Medulla oblongata (tissue), 1 donor: ENCODE data around the gene CPPED1.
A peak's percentile ranks its signal among the peaks of the same experiment; 100 is the strongest.
"Not testable (repeated sequence)": the region's sequence is repeated elsewhere in the genome, so short reads cannot be mapped to it uniquely, and the experiment has no call there.

Experiments
- DNase-seq: peaks from one replicate; pipeline ENCODE4 v3.0.0-alpha.2; 2015; ENCODE audit errors: extremely low spot score

Gene CPPED1

DNA sequence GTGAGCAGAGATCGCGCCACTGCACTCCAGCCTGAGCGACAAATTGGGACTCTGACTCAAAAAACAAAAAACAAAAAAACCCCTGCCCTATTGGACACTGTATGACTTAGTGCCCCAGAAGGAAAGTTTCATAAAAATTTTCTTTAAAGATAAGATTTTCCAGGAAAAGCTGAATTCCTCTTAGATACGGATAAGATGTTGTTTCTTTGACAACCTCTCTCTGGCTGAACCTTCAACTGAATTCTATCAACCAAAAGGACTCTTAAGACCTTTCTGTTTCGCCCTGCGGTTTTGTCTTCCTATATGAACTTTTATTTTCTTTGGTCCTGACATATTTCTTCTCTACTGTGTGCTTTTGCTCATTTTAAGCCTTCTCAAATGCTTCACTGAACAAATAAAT is 35.8 kb downstream of the CPPED1 start:
- DNase-seq = no peak

DNA sequence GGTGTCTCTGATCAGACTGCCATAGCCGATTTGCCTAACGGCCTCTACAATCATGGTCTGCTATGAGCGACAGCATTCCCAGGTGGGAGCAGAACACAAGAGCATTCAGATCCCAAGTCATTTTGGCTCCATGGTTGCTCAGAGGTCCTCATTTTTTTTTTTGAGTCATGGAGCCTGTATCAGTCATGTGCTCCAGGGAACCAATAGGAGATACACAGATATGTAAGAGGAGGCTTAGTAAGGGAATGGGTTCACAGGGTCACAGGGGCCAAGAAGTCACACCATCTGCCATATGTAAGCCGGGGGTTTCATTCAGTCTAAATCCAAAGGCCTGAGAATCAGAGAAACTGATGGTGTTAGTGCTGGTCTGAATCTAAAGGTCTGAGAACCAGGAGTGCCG is 36.8 kb downstream of the CPPED1 start:
- no peak for DNase-seq

DNA sequence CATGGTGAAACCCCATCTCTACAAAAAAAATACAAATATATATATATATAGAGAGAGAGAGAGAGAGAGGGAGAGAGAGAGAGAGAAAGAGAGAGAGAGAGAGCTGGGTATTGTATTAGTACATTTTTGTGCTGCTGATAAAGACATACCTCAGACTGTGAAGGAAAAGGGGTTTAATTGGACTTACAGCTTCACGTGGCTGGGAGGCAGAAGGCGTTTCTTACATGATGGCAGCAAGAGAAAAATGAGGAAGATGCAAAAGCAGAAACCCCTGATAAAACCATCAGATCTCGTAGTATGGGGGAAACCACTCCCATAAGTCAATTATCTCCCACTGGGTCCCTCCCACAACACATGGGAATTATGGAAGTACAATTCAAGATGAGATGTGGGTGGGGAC is 37.5 kb downstream of the CPPED1 start:
- DNase-seq = not testable (repeated sequence)

DNA sequence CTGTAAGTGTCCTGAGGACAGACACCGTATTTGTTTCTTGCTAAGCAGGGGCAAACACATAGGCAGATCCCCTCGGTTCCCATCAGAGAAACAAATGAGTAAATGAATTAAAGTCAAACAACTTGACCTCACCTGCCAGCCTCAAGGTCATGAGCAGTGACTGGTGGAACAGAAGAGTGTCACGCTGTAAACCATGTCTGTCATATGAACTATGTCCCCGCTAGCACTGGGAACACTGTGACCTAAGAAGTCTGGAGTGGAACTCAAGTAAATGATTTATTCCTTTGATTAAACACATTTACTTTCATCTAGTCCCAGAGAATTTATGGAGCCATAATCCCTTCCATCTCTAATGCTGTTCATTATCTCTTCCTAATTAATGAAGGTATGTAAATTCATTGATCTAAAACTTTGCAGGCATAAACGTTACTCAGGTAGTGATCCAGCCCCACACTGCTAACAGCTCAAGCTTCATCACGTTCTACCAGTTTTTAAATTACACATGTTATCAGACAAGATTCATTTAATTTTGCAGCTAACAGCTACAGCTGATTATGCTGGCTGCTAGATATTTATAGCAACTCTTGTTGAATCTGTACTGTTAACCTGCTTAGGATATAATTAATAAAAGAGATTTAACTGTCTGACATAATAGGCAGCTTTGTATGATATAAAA is 38.7 kb downstream of the CPPED1 start:
- no peak for DNase-seq

DNA sequence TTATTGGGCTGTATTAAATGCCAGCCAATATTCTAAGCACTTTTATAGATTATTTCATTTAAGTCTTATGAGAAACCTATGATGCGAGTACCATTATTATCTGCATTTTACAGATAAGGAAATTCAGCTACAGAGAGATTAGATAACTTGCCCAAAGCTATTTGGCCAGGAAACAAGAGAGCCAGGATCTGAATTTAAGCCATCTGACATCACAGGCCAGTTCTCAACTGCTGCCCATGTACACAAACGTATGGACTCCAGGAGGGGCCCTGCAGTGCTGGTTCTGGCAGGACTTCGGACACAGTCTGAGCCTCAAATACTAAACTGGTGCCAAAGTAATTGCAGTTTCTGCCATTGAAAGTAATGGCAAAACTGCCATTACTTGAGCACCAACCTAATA is 40.2 kb downstream of the CPPED1 start:
- DNase-seq = no peak

DNA sequence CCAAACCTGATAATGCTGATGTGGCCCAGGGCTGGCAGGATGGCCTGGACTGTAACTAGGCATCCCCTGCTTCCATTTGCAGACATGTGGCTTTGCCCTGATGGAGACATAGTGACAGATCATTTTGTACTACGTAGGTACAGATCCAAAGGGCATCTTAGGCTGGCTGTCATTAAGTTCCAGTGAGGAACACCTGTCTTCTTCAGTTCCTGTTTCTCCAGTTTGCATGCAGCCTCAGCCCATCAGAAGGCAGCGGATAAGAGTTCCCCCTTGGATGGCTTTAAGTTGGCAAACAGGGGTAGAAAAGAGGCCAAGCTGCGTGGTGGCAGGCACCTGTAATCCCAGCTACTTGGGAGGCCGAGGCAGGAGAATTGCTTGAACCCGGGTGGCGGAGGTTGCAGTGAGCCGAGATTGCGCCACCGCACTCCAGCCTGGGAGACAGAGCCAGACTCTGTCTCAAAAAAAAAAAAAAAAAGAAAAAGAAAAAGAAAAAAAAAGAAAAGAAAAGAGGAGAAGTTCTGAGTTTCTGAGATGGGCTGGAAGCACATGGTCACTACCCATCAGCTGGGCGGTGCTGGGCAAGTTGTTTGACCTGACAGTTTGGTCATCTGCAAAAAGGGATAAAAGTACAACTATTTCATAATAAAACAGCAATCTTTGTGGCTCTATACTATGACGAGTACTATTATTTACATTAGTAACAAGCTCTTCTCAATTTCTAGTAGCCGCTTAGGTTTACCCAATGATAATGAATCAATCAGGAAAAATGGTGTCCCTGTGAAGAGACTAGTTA is 42.7 kb downstream of the CPPED1 start:
- no peak for DNase-seq

DNA sequence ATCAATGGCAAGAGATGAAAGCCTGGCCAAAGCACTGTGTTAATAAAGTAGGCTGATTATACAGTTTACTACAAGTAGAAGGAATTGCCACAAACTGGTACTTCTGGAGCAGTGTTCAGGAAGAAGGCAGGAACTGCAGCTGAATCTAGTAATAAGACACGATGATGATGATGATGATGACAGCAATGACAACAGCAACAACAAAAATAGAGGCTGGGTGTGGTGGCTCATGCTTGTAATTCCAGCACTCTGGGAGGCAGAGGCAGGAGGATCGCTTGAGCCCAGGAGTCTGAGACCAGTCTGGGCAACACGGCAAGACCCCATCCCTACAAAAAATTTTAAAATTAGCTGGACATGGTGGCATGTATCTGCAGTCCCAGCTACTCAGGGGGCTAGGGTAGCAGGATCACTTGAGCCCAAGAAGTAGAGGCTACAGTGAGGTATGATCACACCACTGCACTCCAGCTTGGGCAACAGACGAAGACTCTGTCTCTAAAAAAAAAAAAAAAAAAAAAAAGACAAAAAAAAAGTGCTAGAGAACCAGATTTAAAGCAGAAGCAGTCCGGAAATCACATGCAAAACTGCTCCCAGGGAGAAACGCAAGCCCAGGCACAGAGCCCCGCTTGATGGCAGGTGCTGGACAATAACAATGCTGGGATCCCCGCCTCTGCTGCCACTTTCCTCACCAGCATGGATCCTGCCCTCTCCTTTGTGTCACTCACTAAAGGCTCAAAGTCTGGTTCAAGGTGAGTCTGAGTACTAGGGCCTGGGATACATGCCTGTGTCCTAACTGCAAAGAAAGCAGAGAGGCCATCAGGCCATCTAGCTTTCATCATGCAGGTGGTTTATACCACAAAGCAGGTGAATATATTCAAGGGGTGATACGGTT is 44.8 kb downstream of the CPPED1 start:
- no peak for DNase-seq

DNA sequence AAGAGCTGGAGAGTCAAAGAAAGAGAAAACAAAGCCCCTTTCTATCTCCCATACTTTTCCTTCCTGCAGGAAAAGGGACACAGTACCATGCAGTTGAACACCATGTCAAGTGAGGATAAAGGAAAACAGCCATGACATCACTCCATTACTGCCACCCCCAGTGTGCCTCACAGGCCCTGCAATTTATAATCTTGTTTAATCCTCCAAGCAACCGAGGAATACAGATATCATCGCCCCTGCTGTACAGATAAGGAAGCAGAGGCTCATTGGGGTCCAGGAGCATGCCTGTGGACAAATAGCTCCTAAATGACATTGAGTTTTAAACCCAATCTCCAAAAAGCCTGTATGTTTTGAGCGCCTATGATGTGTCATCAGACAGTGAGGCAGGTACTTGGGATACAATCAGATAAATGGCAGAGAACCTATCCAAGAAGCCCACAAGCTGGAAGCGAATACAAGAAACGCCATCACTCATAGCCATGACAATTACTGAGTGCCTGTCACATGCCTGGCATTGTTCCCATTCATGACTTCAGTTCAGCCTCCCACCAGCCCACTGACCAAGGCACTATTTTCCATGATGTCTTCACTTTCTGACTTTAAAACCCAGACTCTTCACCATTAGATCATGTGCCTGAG is 45.5 kb downstream of the CPPED1 start:
- peak; percentile 49 for DNase-seq

DNA sequence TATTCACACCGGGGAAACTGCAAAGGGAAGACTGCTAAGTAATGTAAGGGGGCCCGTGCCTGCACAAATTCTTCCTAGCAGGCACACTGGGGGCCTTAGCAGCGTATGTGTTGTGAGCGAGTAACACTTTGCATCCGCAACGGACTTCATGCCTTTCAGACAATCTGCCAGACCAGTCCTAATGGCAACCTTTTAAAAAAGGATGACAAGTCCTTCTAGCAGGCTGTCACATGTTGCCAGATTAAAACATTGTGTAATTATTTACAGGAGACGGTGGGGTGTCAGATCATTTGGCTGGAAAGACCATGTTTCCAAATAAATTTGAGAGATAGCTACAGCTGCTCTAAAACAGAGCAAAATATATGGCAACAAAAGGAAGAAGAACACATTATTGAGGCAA is 46.1 kb downstream of the CPPED1 start:
- DNase-seq = peak; percentile 21

DNA sequence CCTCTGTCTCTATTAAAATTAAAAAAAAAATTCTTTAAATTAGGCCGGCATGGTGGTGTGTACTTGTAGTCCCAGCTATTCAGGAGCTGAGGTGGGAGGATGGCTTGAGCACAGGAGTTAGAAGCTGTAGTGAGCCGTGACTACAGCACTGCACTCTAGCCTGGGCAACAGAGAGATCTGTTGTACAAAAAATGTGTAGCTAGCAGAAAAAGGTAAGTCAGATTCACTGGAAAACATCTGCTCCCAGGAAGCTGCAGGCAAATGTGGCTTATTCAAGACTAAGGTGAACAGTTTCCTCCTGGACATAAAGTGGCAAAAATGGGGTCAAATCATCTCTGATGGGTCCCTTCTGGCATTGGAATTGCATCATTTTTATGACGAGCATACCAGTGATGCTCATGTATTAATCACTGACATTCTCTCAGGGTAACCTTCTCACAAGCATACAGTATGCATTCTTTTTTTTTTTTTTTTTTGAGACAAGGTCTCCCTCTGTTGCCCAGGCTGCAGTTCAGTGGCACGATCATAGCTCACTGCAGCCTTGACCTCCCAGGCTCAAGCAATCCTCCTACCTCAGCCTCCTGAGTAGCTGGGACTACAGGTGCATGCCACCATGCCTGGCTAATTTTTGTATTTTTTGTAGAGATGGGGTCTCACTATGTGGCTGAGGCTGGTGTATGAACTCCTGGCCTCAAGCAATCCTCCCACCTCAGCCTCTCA is 48.7 kb downstream of the CPPED1 start:
- DNase-seq = no peak

DNA sequence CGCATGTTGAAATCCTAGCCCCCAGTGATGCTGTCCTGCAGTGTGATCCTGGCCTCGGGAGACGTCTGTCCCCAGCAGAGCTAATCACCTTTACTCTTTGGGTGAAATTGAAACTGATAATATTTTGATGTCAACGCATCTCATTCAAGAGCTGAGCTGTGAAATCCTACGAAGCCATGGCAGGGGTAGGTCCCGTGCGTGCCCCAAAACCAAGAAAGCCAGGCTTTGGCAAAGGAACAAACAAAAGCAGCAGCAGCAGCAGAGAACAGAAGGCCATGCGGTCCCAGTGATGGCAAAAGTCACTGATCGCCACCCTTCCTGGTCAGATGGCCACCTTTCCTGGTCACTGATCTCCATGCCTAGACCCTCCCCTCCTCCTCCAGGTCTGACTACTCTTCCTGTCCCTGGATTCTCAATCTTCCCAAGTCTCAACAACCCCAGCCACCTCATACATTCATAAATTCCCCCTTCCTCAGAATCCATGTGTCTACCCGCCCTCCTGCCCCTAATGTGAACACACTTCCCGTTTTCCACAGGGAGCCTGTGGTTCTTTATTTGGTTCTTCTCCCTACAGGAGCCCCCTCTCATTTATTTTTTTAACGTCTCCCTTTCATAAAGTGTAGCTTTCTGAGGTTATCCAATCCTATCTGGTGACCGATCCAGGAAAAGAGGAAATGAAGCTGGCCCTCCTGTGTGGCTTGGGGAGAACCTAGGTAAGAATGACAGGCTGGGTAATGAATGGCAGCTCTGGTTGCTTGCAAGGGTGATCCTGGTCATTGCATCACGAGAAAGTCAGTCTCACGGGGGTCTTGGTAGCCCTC is 50.3 kb downstream of the CPPED1 start:
- DNase-seq = no peak

DNA sequence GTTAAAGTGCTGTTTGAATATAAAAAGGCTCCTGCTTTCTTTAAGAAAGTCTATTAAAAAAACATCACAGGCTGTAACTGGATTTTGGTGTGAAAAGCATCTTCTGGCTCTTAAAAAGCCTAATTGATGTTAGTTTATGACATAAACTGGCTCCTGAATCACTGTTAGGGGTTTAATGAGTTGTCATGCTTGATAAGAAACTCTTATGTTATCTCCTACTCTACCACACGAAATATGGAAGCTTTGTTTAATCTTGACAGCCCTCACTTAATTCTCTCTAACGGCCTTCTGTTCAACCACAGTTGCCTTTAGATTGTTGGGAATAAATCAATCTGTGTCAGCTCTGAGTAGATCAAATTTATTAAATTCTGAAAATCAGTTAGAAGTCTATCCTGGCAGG is 51.5 kb downstream of the CPPED1 start:
- no peak for DNase-seq

DNA sequence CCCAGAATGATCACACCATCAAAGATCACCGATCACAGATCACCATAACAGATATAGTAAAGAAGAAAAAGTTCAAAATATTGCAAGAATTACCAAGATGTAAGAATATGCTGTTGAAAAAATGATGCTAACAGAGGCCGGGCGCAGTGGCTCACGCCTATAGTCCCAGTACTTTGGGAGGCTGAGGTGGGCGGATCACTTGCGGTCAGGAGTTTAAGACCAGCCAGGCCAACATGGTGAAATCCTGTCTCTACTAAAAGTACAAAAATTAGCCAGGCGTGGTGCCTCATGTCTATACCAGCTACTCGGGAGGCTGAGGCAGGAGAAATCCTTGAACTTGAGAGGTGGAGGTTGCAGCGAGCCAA is 53.2 kb downstream of the CPPED1 start:
- DNase-seq = no peak

DNA sequence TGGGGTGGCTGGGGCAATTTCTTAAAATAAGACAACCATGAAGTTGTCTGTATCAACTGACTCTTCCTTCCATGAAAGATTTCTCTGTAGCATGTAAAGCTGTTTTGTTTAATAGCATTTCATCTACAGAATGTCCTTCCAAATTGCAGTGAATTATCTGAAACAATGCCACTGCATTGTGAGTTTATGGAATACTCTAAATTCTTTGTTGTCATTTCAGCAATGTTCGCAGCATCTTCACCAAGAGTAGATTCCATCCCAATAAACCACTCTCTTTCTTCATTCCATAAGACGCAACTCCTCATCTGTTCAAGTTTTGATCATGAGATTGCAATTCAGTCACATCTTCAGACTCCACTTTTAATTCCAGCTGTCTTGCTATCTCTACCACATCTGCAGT is 54.6 kb downstream of the CPPED1 start:
- DNase-seq = no peak

DNA sequence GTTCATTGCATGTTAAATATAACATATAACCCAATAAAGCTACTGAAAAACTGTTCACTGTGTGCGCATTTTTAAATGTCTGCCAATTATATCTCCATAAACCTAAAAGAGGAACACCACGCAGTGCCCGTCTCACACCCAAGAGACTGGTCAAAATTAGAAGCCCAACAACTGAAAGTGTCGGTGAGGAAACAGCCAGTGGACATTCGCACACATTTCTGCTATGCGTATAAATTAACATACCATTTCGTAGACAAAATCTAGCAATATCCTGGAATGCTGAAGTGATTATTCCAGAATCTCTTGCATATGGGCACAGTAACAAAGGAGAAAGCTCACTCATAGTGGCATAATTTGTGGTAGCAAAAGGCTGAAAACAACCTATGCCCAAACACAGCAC is 55.9 kb downstream of the CPPED1 start:
- no peak for DNase-seq

DNA sequence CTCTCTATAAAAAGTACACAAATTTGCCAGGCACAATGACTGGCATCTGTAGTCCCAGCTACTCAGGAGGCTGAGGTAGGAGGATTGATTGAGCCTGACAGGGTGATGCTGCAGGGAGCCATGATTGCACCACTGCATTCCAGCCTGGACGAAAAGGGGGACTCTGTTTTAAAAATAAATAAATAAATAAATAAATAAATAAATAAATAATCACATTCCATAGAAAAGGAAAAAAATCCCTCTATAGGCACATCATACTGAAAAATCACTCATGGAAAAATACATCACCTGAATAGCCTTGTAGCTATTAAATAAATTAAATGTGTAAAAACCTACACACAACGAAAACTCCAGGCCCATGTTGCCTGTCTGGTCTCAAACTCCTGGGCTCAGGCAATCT is 56.4 kb downstream of the CPPED1 start:
- no peak for DNase-seq

DNA sequence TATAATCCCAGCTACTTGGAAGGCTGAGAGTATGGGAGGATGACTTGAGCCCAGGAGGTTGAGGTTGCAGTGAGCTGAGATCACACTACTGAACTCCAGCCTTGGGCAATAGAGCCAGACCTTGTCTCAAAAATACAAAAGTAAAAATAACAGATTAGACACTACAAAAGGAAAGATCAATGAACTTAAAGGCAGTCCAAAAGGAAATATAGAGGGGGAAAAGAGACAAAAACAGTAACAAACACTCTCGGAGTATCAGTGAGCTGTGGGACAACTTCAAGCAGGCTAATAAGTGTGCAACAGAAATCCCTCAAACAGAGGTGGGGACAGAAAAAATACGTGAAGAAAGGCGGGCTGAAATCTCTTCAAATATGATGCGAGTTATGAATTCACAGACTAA is 58.8 kb downstream of the CPPED1 start:
- DNase-seq = no peak

DNA sequence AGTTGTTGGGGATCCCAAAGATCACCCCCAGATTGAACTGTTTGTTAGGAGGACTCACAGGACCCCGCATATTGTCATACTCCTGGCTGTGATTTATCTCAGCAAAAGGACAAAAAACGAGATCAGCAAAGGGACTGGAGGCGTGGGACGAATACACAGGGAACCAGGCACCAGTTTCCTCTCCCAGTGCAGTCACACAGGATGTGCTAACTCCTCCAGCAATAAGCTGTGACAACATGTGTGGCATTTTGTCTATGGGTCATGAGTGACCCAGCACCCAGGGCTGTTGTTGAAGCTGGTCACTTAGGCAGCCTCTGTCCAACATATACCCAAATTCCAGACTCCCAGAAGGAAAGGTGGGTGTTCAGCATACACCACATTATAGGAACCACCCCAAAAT is 60.9 kb downstream of the CPPED1 start:
- DNase-seq = no peak

DNA sequence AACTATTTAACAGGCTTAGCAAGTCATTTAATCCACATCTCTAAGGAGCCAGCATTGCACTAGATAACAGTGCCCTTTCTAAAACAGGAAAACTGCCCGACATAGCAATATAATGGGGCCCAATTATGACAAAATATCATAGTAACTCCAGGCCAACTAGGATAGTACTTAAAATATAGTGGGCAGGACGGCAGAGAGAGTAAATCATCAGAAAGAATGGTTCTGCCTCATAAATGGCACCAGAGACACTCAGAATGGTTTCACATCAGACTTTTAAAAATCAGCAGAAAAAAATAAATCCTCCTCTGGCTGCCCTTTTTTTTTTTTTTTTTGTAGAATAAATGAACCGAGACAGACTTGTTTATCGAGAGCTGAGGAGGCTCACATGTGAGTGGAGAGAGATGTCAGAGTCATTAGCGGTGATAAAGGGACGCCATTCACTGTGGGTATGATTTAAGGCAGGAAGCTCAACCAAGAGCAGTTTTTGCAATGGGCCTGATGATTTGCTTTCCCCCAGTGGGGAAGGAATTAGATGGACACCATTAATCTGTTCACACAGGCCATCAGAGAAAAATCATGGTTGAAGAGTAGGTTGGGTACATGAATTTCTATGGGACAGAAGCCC is 62.6 kb downstream of the CPPED1 start:
- DNase-seq = no peak

DNA sequence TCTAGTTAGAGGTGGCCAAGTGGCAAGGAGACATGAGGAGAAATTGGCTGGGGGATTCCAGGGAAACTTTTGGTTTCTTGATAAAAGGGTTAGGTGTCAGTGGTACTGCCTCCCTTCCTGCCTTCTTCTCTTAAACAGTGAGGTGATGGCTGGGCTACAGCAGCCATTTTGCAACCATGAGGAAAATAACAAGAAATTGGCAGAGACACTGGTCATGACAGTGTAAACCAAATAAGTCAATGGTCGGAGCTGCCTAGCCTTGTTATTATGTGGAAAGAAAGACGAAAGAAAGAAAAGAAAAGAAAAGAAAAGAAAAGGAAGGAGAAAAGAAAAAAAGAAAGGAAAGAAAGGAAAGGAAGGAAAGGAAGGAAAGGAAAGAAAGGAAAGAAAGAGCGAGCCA is 63.9 kb downstream of the CPPED1 start:
- DNase-seq = no peak
